ENCODE data around the gene TSHZ2.

Gene TSHZ2

DNA sequence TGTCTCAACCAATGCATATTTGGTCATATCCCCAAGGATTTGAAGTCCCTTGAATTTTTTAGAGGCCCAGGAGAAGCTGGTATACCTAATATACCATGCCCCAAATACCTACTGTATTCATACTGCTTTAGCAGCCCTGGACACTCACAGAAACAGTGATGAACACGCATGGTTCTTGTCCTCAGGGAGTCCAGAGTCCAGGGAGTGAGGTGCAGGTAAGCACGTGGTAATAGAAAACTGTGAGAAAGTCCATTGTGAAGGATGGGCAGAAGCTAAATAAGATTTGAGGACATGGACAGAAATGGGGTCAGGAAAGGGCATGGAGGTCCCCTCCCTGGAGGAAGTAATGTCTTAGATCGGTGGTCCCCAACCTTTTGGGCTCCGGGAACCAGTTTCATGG lies 85.4 kb downstream of the TSHZ2 start:
- DNase-seq (ENCODE audit: low read depth in 3 of 3), result no peak

DNA sequence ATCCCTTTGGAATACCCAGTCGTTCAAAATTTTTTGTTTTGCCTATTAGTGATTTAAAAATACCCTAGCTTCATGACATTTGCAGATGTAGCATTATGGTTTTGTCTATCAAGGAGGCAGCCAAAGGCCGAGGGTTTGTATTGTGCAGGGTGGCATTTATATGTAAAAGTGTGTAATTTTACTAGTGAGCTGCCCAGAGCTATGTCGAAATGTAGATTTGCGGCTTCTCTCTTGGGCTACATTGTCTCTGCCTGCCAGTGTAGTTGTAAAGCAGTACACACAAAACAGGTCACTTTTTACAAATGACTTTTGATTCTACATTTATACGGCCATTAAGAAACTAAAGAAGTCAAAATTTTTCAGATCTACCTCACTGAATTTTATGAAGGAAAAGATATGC lies 87.7 kb downstream of the TSHZ2 start:
- DNase-seq (ENCODE audit: low read depth in 3 of 3), result no peak

DNA sequence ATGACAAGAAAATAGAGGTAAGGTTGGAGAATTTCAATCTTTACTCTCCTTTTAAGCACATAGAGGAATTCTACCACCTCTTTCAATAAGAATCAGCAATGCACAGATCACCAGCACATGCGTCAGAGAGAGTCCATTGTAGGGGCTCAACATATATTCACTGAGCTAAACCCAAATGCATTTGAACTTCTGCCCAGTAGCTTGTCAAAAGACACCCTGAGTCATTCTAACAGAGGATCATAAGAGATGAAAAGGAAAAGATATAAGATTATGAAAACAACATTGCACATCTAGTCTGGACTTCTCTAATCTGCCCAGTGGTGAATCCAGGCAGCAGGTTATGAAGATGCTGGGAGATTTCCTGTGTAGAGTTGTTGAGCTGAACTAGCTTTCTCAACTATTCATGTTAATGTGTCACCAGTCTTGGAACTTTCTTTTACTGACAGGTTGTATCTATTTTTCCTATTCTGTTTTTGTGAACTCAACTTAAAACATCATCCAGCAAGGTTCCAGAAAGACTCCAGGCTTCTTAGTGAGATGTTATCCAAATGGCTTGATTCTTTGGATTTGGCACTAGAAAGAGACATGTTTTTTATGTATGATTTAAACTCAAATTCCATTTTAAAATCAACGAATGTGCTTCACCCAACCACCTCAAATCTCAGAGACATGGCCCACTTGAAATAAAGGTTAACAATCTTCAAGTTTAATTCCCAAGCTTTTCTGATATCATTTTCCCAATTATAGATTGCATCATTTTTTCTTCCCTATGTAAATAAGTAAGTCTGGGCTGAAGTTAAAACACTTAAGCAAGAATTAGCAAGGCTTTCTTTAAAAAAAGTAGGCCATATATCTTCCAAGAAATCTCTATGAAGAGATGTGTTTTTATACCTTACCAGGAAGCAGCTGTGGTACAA lies 89.3 kb downstream of the TSHZ2 start:
- DNase-seq (ENCODE audit: low read depth in 3 of 3), result no peak

DNA sequence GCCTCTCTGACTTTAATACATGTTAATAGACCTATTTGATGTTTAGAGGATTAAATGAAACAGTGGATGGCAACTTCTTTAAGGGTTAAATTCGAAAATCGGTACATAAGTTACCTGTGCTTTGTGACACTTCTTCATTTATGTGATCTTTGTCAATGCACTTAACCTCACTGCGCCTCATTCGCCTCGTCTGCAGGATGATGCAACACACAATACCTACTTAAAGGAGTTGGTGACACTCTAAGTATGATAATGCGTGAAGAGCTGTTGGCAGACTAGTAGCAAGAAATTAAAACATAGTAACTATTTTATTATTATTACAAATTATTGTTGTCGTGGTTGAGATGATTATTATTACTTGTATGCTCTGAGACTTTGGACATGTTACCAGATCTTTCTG lies 92.8 kb downstream of the TSHZ2 start:
- DNase-seq (ENCODE audit: low read depth in 3 of 3), result no peak

GRCh38 chr20:53068241-53068640 lies 96.1 kb downstream of the TSHZ2 start:
- DNase-seq (ENCODE audit: low read depth in 3 of 3), result no peak

GRCh38 chr20:53069132-53069531 lies 97.0 kb downstream of the TSHZ2 start:
- DNase-seq (ENCODE audit: low read depth in 3 of 3), result no peak

DNA sequence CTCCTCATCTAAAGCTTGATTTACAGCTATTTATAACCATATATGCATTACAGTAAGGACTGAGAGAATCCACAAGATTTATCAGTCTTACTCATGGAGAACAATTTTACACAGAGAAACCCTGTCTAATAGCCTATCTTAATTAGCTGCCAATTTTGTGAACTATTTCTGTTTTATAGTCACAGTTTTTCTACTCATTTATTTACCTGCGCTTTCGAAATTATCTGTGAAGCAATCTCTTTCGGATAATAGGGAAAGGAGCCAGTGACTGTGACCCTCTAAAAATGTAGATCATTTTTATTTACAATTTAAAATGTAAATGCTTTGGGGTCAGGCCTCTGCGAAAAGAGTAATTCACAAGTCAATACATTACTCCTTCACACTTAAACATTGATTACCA lies 98.1 kb downstream of the TSHZ2 start:
- no peak for DNase-seq (ENCODE audit: low read depth in 3 of 3)

- DNase-seq (ENCODE audit: low read depth in 3 of 3), result peak in 1 of 3 experiments; percentile 23
These were observed 98.7 kb downstream of the TSHZ2 start for GRCh38 chr20:53070706-53071392.

- DNase-seq (ENCODE audit: low read depth in 3 of 3), result no peak
These were observed 99.7 kb downstream of the TSHZ2 start for GRCh38 chr20:53071833-53072232.

DNA sequence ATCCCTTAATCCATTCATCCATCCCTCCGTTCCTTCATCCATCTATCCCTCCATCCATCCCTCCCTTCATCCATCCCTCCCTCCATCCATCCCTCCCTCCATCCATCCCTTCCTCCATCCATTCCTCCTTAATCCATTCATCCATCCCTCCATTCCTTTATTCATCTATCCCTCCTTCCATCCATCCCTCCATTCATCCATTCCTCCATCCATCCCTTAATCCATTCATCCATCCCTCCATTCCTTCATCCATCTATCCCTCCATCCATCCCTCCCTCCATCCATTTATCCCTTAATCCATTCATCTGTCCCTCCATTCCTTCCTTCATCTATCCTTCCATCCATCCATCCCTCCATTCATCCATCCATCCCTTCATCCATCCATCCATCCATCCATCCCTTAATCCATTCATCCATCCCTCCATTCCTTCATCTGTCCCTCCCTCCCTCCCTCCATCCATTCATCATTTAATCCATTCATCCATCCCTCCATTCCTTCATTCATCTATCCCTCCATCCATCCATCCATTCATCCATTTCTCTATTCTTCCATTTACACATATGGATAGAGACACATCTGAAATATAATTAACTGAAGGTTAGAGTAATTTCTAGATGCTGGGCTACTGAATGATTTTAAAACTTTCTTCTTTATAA lies 100.9 kb downstream of the TSHZ2 start:
- no peak for DNase-seq (ENCODE audit: low read depth in 3 of 3)

GRCh38 chr20:53073636-53074415 lies 101.7 kb downstream of the TSHZ2 start:
- no peak for DNase-seq (ENCODE audit: low read depth in 3 of 3)

- DNase-seq (ENCODE audit: low read depth in 3 of 3), result no peak
These were observed 102.7 kb downstream of the TSHZ2 start for GRCh38 chr20:53074811-53075314.

DNA sequence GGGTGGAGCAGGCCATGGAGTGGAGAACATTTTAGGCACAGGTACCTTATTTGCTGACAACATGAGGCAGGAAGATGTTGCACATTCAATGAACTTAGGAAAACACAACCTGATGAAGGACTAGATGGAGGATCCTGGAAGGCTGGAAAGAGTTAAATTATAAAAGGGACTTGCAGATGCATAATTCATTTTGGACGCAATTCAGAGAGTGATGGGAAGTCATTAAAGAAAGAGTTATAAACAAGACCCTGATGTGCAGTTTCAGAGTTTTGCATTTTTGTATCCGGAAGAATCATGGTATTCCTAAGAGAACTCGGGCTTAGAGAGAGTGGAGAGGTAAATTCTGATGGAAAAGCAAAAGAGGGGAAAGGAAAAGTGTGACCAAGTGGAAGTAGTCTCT lies 104.5 kb downstream of the TSHZ2 start:
- no peak for DNase-seq (ENCODE audit: low read depth in 3 of 3)

DNA sequence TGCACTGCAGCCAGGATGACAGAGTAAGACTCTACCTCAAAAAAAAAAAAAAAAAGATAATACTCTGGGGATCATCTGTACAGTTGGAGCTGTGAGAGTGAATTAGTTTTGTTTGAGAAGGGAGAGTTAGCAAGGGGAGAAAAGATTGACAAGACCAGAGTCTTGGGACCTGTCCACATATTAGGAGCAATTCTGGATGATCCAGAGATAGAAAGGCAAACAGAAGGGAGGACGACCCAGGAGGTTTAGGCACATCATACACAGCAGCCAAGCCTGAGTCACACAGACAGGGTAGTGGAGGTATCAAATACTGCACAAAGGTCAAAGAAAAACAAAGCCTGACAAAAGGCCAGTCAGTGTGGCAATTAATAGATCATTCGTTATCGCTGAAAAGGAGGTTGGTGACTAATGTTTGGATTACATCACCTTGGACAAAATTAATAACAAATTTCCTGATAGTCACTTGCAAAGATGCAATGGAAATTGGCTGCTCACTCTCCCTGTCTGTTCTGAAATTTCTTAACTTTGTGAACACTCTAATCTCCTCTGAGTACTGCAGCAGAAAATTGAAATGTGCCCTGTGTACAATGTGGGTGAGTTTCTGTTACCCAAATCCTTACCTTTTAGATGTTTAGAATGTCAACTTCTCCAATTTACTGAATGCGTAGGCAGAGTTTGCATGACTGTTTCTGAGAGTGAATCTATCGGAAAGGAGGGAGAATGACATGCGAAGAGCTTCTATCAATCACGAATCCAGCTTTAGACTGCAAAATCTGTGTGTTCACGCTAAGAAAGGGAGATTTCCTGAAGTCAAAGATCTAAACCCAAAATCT lies 105.4 kb downstream of the TSHZ2 start:
- DNase-seq (ENCODE audit: low read depth in 3 of 3), result no peak

DNA sequence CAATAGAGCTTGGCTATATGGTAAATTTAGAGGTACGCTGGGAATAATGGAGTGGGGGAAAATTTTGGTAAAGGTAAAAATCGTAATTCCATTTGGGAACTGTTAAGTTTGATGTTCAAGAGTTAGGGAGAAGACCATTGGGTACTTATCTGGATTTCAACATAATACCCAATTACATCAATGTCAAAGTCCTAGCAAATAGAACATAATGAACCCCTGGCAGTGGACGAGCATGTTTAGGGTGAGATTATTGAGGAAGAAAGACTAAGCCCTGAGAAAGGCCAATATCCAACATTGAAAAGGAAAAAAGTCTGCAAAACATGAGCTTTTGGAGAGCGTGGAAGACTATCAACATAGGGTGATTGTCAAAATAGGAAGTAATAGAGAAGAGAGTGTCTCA lies 106.6 kb downstream of the TSHZ2 start:
- DNase-seq (ENCODE audit: low read depth in 3 of 3), result no peak

DNA sequence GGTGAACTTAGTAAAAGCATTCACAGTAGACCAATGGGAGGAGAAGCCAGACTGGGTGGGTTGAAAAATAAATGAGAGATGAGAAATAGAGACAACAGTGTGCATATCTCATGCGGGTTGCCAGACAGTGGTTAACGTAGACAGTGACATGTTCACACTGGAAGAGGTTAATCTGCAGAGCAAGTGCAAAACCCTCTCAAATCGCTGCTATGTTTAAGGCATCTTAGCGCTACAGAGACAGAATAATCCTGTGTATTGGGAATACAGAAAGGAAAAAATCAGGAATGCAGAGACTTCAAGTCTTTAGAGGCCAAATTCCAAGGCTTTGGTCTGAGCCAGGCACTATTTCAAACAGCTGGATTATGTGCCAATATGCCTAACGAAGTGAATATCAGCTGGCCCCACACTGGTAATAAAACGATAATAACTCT lies 107.1 kb downstream of the TSHZ2 start:
- no peak for DNase-seq (ENCODE audit: low read depth in 3 of 3)

DNA sequence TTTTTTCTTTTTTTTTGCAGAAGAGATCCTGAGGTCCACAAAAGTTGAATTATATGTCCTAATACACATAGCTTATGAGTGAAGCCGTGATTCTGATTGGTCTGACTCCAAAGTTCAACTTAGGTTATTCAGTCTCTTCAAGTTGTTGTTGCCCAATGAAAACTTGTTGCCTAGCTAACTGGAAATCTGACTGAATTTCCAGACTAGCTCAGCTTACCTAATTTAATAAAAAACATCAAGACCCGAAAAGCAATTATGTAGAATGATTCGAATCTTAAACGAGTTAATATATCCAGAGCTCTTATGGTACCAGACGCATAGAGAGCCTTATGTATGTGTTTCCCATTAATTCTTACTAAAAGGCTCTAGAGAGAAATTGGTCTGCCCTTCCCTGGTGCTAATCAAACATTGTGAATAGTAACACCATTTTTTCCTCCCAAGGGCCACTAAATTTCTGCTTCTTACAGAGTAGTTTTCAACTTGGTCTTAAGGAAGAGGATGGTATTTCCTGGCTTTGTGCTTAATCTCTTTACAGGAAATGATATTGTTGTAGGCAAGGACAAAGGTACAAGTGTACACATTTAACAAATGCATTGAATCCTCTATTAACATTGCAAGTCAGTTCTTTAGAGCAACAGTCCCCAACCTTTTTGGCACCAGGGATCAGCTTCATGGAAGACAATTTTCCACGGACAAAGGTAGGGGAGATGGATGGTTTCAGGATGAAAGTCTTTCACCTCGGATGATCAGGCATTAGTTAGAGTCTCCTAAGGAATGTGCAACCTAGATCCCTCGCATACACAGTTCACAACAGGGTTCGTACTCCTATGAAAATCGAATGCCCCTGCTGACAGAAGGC lies 107.9 kb downstream of the TSHZ2 start:
- DNase-seq (ENCODE audit: low read depth in 3 of 3), result no peak

DNA sequence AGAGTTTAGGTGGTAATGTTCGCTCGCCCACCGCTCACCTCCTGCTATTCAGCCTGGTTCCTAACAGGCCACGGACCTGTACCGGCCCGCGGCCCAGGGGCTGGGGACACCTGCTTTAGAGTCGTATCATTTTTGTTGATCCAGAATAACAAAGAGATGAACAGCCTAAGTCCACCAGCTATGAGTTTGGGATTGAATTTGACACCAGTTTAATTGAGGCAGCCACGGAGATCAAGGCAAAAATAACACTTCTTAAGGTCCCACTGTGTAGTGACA lies 108.5 kb downstream of the TSHZ2 start:
- DNase-seq (ENCODE audit: low read depth in 3 of 3), result no peak

GRCh38 chr20:53080969-53081871 lies 109.1 kb downstream of the TSHZ2 start:
- DNase-seq (ENCODE audit: low read depth in 3 of 3), result peak in 2 of 3 experiments; percentile 21 to 30
